Glutamatergic neuron (in vitro differentiated cells): ENCODE measurements around the gene IDI1. TPM values are rescaled to one million over a fixed set of nuclear protein-coding genes. Genes with fewer than 3 reads are reported as not detected.
A peak's percentile ranks its signal among the peaks of the same experiment; 100 is the strongest.
"Not testable (repeated sequence)": the region's sequence is repeated elsewhere in the genome, so short reads cannot be mapped to it uniquely, and the experiment has no call there.

Source experiments
- DNase-seq: peaks from one replicate; pipeline ENCODE4 v3.0.0; 2022
- H3K27ac Mint-ChIP-seq: one replicate; pipeline ENCODE4 v1.8.0; 2020; ENCODE audit warnings: mild to moderate bottlenecking, mixed read lengths, inconsistent platforms; ENCODE audit not compliant: unreplicated experiment
- H3K27me3 Mint-ChIP-seq: one replicate; pipeline ENCODE4 v1.8.0; 2020; ENCODE audit warnings: mild to moderate bottlenecking, moderate library complexity, mixed read lengths, inconsistent platforms; ENCODE audit not compliant: unreplicated experiment
- H3K36me3 Mint-ChIP-seq: one replicate; pipeline ENCODE4 v1.8.0; 2020; ENCODE audit warnings: mild to moderate bottlenecking, mixed read lengths, inconsistent platforms; ENCODE audit not compliant: unreplicated experiment
- H3K4me1 Mint-ChIP-seq: one replicate; pipeline ENCODE4 v1.8.0; 2020; ENCODE audit warnings: mild to moderate bottlenecking, low read depth, mixed read lengths, inconsistent platforms; ENCODE audit not compliant: unreplicated experiment
- H3K4me3 Mint-ChIP-seq: one replicate; pipeline ENCODE4 v1.8.0; 2020; ENCODE audit warnings: mild to moderate bottlenecking, mixed read lengths, inconsistent platforms; ENCODE audit not compliant: unreplicated experiment
- H3K9me3 Mint-ChIP-seq: one replicate; pipeline ENCODE4 v1.8.0; 2020; ENCODE audit warnings: mild to moderate bottlenecking, moderate library complexity, mixed read lengths, inconsistent platforms; ENCODE audit not compliant: unreplicated experiment
- total RNA-seq: library from RNA; stranded (reverse); fragmentation: NEBNext Ultra II Directional; extraction: Animal tissue kit (Norgen Biotek cat#: 25700); gene quantifications from one replicate; pipeline ENCODE4 v1.2.1, GENCODE V29; 2021; ENCODE audit not compliant: unreplicated experiment
- TF ChIP-seq, protein P1 (sequence below): fragments of 200-600 bp; sonication (generic); IDR thresholded peaks from one replicate; pipeline ENCODE4 v1.5.0; 2021; ENCODE audit not compliant: partially characterized antibody, unreplicated experiment

The IDI1 gene
- total RNA-seq, 1 donor from 2014 or later: 103 TPM

DNA sequence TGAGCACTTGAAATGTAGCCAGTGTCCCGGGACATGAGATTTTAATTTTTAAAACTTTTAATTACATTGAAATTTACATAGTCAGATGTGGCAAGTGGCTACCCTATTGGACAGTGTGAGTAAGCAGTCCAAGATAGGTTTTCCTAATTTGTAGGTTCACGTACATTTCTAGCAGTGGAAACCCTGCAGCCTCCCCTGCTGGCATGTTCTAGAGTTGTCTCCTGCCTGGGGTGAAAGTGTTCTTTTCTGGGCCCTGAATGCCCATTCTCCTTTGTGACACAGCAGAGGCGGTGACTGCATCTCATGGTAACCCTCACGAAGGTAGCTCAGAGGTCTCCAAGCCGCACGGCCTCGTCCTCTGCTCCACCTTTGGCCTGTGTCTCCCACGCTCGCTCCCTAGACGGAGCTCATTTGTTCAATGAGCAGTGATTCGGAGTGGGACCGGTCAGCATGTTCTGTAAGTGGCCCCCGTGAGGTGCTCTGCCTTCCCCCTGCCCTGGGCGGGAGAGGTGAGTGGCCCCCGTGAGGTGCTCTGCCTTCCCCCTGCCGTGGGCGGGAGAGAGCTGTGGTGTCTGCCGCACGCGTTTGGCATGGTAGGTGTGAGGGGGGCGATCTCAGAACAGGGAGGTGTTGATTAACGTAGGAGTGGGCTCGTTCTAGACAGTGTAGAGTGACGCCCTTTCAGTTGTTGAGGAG, 25.3 kb upstream of the IDI1 start:
- Mint-ChIP-seq H3K4me1 (peaks cover 14% of the 10 kb centered on the region), H3K4me3 (no peak overlapping the region), H3K27me3 (peaks cover 2% of the 10 kb centered on the region), H3K9me3 (no peaks in the 10 kb centered on the region), H3K27ac (peak overlapping the region; percentile 53), H3K36me3 (no peaks in the 10 kb centered on the region)
- TF ChIP-seq, protein P1, sequence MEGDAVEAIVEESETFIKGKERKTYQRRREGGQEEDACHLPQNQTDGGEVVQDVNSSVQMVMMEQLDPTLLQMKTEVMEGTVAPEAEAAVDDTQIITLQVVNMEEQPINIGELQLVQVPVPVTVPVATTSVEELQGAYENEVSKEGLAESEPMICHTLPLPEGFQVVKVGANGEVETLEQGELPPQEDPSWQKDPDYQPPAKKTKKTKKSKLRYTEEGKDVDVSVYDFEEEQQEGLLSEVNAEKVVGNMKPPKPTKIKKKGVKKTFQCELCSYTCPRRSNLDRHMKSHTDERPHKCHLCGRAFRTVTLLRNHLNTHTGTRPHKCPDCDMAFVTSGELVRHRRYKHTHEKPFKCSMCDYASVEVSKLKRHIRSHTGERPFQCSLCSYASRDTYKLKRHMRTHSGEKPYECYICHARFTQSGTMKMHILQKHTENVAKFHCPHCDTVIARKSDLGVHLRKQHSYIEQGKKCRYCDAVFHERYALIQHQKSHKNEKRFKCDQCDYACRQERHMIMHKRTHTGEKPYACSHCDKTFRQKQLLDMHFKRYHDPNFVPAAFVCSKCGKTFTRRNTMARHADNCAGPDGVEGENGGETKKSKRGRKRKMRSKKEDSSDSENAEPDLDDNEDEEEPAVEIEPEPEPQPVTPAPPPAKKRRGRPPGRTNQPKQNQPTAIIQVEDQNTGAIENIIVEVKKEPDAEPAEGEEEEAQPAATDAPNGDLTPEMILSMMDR: no peak
- DNase-seq: no peak

DNA sequence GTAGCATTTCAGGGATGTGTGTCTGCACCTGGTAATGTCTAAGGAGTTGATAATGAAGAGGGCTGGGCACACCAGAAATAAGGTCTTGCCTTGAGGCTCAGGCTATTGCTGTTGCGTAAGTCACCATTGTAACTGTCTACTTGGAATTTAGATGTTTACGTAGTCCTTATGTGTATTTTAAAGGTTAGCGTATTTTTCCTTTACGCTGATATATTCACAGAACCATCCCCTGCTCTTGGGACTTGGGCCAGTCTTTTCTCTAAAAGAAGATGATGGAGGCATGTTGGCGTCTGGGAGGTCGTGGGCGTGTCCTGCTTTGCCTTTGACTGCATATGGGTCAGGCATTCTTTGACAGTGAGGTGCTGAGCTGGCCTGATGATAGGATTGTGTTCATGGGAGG, 22.0 kb upstream of the IDI1 start:
- no peaks in the 10 kb centered on the region for H3K36me3 Mint-ChIP-seq
- H3K27me3 Mint-ChIP-seq: peaks cover 2% of the 10 kb centered on the region
- peak overlapping the region; percentile 14 for H3K27ac Mint-ChIP-seq
- no peaks in the 10 kb centered on the region for H3K9me3 Mint-ChIP-seq
- no peak for DNase-seq
- TF ChIP-seq, protein P1: no peak
- H3K4me1 Mint-ChIP-seq: peaks cover 18% of the 10 kb centered on the region
- peak overlapping the region; percentile 1 for H3K4me3 Mint-ChIP-seq

DNA sequence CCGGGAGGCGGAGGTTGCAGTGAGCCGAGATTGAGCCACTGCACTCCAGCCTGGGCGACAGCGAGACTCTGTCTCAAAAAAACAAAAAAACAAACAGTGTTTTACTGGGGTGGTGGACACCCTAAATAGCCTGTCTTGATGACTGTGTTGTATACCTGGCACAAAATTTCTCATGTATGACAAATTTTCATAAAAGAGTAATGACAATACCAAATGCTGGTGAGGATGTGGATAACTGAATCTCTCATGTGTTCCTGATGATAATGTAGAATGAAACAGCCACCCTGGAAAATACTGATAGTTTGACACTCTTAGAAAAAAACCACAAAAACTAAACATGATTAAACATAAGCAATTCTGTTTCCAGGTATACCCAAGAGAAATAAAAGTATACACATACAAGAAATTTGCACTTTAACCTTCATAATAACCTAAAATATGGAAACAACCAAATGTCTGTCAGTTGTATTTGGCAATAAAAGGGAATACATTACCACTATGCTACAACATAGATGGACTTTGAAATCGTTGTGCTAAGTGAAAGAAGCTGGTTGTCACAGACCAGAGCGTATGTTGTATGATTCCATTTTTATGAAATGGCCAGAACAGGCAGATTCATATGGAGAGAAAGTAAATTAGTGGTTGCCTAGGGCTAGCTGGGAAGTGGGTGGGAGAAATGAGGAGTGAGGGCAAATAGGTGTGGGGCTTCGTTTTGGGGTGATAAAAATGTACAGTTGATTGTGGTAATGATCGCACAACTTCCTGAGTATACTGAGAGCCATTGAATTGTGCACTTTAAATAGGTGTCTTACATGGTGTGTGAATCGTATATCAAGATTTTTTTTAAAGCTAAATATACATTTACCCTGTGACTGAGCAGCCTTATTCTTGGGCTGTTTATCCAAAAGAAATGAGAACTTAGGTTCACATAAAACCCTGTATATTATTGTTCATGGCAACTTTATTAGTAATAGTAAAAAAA, 19.8 kb upstream of the IDI1 start:
- Mint-ChIP-seq H3K27me3 (no peaks in the 10 kb centered on the region), H3K4me3 (no peak overlapping the region), H3K36me3 (no peaks in the 10 kb centered on the region), H3K4me1 (peaks cover 26% of the 10 kb centered on the region), H3K9me3 (peaks cover 6% of the 10 kb centered on the region), H3K27ac (no peak overlapping the region)
- no peak for DNase-seq
- TF ChIP-seq, protein P1: no peak

DNA sequence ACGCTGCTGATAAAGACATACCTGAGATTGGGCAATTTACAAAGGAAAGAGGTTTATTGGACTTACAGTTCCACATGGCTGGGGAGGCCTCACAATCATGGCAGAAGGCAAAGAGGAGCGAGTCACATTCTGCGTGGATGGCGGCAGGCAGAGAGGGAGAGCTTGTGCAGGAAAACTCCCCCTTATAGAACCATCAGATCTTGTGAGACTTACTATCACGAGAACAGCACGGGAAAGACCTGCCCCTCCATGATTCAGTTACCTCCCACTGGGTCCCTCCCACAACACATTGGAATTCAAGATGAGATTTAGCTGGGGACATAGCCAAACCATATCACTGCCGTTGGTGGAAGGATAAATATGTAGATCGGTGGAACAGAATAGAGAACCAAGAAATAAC, 17.8 kb upstream of the IDI1 start:
- H3K36me3 Mint-ChIP-seq, H3K4me3 Mint-ChIP-seq, H3K9me3 Mint-ChIP-seq, H3K27me3 Mint-ChIP-seq, H3K27ac Mint-ChIP-seq, DNase-seq: not testable (repeated sequence)
- peaks cover 38% of the 10 kb centered on the region for H3K4me1 Mint-ChIP-seq

DNA sequence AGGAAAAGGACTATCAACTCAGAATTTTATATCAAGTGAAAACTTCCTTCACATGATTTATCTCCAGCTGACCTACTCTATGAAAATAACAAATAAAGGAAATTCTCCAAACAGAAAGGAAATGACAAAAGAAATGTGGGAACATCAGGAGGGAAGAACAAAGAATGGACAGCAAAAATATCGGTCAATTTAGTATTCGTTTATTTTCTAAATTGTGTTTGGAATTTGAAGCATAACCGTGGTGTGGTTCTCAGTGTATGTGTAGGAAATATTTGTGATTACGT, 16.0 kb upstream of the IDI1 start:
- no peak for DNase-seq
- Mint-ChIP-seq H3K27ac (peak overlapping the region; percentile 93), H3K27me3 (peaks cover 2% of the 10 kb centered on the region), H3K4me3 (no peak overlapping the region), H3K36me3 (no peaks in the 10 kb centered on the region), H3K9me3 (peaks cover 7% of the 10 kb centered on the region), H3K4me1 (peaks cover 42% of the 10 kb centered on the region)
- TF ChIP-seq, protein P1: no peak
